WI38 (cell line): ENCODE data around the gene BSN.

ENCODE experiments used
- H3K4me3 ChIP-seq: 2 replicates; pipeline ENCODE4 v1.5.1; 2011; ENCODE audit warnings: low read depth, mild to moderate bottlenecking, control low read depth, low read length
- TF ChIP-seq, protein P1 (sequence below): IDR thresholded peaks from 2 replicates; pipeline ENCODE4 v1.5.1; 2012; ENCODE audit warnings: low read depth, mild to moderate bottlenecking, control low read depth, low read length

BSN gene

DNA sequence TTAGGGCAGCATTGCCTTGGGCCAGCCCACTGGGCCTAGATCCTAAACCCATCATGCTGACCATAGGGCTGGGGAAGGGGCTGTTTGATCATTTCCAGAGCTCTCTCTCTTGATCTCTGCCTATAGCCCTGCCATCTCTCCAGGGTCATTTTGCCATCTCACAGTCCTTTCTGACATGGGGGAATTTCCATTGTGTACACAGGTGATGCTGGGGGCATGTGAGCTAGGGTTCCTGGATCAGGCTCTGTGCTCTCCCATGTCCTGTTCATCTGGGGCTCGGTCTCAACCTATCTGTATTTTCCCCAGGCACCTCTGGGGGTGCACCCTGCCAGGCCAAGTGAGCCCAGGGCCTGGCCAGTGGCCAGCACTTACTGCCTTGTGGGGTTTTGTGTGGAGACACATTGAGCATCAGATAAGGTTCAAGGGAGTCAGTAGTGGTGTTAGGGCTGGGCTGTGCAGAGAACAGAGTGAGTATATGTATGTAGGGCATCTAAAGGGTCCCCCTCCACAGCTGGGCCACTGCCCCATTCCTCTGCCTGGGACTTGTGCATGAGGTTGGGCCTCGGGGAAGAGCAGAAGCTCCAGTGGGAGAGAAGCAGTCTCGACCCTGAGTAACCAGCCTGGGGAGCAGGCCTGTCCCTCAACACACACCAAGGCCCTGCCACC lies 94.2 kb downstream of the BSN start:
- no peak overlapping the region for H3K4me3 ChIP-seq
- TF ChIP-seq, protein P1, sequence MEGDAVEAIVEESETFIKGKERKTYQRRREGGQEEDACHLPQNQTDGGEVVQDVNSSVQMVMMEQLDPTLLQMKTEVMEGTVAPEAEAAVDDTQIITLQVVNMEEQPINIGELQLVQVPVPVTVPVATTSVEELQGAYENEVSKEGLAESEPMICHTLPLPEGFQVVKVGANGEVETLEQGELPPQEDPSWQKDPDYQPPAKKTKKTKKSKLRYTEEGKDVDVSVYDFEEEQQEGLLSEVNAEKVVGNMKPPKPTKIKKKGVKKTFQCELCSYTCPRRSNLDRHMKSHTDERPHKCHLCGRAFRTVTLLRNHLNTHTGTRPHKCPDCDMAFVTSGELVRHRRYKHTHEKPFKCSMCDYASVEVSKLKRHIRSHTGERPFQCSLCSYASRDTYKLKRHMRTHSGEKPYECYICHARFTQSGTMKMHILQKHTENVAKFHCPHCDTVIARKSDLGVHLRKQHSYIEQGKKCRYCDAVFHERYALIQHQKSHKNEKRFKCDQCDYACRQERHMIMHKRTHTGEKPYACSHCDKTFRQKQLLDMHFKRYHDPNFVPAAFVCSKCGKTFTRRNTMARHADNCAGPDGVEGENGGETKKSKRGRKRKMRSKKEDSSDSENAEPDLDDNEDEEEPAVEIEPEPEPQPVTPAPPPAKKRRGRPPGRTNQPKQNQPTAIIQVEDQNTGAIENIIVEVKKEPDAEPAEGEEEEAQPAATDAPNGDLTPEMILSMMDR: no peak

DNA sequence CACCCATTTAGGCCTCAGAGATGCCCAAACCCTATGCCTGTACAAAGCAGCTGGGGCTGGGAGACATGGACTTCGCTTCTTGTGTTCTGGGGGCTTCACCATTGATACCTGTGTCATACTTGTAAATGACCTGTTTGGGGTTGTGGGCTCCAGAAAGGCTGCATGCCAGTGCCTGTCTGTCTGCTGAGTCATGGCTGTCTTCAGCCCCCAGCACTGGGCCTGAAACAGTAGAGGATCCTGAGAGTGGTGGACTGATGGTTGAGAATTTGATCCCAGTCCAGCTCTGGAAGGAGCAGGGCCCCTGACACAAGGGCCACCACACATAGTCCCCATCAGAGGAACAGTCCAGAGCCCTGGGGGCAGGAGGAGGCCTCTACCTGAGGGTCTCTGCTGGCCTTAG lies 95.3 kb downstream of the BSN start:
- no peak overlapping the region for H3K4me3 ChIP-seq
- TF ChIP-seq, protein P1: no peak

DNA sequence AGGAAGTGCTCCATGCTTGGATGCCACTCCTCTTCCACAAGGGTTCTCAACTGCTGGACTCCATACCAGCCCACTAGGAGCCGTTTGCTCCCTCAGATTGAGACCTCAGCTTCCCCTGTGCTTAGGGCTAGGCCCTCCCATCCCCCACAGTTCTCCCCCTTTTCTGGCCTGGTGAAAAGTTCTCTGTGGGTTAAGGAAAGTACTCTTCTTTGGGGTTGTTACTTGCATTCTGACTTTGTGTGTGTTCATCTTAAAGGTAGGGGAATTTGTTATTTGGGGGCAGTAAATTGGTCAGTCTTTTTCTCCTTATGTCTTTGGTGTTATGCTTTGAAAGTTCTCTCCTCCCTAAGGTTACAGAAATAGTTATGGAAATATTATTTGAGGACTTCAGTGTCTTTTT lies 95.9 kb downstream of the BSN start:
- TF ChIP-seq, protein P1: no peak

DNA sequence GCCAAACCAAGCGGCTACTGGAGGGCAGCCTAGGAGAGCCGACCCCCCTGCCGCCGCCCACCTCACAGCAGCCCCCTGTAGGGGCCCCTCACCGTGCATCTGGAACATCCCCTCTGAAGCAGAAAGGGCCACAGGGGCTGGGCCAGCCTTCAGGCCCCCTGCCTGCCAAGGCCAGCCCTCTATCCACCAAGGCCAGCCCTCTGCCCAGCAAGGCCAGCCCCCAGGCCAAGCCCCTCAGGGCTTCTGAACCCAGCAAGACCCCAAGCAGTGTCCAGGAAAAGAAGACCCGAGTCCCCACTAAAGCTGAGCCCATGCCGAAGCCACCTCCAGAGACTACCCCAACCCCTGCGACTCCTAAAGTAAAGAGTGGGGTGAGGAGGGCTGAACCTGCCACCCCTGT lies 96.4 kb downstream of the BSN start:
- TF ChIP-seq, protein P1: no peak

More for the DNA sequence above, 95.9 kb downstream of the BSN start:
- H3K4me3 ChIP-seq: no peak overlapping the region

DNA sequence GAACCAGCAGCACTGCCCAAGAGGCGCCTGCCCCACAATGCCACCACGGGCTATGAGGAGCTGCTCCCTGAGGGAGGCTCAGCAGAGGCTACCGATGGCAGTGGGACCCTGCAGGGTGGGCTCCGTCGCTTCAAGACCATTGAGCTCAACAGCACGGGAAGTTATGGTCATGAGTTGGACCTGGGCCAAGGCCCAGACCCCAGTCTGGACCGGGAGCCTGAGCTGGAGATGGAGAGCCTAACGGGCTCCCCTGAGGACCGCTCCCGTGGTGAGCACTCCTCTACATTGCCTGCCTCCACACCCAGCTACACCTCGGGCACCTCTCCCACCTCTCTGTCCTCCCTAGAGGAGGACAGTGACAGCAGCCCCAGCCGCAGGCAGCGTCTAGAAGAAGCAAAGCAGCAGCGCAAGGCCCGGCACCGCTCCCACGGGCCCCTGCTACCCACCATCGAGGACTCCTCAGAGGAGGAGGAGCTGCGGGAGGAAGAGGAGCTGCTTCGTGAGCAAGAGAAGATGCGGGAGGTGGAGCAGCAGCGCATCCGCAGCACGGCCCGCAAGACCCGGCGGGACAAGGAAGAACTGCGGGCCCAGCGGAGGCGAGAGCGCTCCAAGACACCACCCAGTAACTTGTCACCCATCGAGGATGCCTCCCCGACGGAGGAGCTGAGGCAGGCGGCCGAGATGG lies 98.1 kb downstream of the BSN start:
- TF ChIP-seq, protein P1: no peak
- H3K4me3 ChIP-seq: no peak overlapping the region

More for the DNA sequence above, 96.4 kb downstream of the BSN start:
- no peak overlapping the region for H3K4me3 ChIP-seq

DNA sequence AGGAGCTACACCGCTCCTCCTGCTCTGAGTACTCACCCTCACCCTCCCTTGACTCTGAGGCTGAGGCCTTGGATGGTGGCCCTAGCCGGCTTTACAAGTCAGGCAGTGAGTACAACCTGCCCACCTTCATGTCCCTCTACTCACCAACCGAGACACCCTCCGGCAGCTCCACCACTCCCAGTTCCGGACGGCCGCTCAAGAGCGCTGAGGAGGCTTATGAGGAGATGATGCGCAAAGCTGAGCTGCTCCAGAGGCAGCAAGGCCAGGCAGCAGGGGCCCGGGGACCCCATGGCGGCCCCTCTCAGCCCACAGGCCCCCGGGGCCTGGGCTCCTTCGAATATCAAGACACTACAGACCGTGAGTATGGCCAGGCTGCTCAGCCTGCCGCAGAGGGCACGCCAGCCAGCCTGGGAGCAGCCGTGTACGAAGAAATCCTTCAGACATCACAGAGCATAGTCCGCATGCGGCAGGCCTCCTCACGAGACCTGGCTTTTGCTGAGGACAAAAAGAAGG lies 98.7 kb downstream of the BSN start:
- TF ChIP-seq, protein P1: no peak
- no peak overlapping the region for H3K4me3 ChIP-seq

DNA sequence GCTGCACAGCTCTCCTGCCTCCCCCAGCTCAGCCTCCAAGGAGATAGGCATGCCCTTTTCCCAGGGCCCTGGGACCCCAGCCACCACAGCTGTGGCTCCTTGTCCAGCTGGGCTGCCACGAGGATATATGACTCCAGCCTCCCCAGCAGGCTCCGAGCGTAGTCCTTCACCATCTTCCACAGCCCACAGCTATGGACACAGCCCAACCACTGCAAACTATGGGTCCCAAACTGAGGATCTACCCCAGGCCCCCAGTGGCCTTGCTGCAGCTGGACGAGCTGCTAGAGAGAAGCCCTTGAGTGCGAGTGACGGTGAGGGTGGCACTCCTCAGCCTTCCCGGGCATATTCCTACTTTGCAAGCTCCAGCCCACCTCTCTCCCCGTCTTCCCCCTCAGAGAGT lies 99.3 kb downstream of the BSN start:
- no peak overlapping the region for H3K4me3 ChIP-seq
- TF ChIP-seq, protein P1: no peak
